ENCODE results near the gene TSPYL1. TPM values are rescaled to one million over a fixed set of nuclear protein-coding genes. Genes with fewer than 3 reads are reported as not detected.

Gene TSPYL1
- total and polyA plus RNA-seq, 2 experiments from 2014 or later: 24.9 to 66.1 TPM

GRCh38 chr6:116258520-116258919 lies 21.2 kb downstream of the TSPYL1 start (continued):
- TF ChIP-seq, protein P1, sequence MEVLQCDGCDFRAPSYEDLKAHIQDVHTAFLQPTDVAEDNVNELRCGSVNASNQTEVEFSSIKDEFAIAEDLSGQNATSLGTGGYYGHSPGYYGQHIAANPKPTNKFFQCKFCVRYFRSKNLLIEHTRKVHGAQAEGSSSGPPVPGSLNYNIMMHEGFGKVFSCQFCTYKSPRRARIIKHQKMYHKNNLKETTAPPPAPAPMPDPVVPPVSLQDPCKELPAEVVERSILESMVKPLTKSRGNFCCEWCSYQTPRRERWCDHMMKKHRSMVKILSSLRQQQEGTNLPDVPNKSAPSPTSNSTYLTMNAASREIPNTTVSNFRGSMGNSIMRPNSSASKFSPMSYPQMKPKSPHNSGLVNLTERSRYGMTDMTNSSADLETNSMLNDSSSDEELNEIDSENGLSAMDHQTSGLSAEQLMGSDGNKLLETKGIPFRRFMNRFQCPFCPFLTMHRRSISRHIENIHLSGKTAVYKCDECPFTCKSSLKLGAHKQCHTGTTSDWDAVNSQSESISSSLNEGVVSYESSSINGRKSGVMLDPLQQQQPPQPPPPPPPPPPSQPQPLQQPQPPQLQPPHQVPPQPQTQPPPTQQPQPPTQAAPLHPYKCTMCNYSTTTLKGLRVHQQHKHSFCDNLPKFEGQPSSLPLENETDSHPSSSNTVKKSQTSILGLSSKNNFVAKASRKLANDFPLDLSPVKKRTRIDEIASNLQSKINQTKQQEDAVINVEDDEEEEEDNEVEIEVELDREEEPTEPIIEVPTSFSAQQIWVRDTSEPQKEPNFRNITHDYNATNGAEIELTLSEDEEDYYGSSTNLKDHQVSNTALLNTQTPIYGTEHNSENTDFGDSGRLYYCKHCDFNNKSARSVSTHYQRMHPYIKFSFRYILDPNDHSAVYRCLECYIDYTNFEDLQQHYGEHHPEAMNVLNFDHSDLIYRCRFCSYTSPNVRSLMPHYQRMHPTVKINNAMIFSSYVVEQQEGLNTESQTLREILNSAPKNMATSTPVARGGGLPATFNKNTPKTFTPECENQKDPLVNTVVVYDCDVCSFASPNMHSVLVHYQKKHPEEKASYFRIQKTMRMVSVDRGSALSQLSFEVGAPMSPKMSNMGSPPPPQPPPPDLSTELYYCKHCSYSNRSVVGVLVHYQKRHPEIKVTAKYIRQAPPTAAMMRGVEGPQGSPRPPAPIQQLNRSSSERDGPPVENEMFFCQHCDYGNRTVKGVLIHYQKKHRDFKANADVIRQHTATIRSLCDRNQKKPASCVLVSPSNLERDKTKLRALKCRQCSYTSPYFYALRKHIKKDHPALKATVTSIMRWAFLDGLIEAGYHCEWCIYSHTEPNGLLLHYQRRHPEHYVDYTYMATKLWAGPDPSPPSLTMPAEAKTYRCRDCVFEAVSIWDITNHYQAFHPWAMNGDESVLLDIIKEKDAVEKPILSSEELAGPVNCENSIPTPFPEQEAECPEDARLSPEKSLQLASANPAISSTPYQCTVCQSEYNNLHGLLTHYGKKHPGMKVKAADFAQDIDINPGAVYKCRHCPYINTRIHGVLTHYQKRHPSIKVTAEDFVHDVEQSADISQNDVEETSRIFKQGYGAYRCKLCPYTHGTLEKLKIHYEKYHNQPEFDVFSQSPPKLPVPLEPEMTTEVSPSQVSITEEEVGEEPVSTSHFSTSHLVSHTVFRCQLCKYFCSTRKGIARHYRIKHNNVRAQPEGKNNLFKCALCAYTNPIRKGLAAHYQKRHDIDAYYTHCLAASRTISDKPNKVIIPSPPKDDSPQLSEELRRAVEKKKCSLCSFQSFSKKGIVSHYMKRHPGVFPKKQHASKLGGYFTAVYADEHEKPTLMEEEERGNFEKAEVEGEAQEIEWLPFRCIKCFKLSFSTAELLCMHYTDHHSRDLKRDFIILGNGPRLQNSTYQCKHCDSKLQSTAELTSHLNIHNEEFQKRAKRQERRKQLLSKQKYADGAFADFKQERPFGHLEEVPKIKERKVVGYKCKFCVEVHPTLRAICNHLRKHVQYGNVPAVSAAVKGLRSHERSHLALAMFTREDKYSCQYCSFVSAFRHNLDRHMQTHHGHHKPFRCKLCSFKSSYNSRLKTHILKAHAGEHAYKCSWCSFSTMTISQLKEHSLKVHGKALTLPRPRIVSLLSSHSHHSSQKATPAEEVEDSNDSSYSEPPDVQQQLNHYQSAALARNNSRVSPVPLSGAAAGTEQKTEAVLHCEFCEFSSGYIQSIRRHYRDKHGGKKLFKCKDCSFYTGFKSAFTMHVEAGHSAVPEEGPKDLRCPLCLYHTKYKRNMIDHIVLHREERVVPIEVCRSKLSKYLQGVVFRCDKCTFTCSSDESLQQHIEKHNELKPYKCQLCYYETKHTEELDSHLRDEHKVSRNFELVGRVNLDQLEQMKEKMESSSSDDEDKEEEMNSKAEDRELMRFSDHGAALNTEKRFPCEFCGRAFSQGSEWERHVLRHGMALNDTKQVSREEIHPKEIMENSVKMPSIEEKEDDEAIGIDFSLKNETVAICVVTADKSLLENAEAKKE (CRISPR knock-in tag; IDR thresholded peaks at IDR 0.05): no peak
- TF ChIP-seq ZNF331 (CRISPR knock-in tag; IDR thresholded peaks at IDR 0.05; ENCODE audit: low read depth): no peak
- no peak for TF ChIP-seq NANOG (IDR thresholded peaks at IDR 0.05; ENCODE audit: borderline replicate concordance)
- TF ChIP-seq, protein P2, sequence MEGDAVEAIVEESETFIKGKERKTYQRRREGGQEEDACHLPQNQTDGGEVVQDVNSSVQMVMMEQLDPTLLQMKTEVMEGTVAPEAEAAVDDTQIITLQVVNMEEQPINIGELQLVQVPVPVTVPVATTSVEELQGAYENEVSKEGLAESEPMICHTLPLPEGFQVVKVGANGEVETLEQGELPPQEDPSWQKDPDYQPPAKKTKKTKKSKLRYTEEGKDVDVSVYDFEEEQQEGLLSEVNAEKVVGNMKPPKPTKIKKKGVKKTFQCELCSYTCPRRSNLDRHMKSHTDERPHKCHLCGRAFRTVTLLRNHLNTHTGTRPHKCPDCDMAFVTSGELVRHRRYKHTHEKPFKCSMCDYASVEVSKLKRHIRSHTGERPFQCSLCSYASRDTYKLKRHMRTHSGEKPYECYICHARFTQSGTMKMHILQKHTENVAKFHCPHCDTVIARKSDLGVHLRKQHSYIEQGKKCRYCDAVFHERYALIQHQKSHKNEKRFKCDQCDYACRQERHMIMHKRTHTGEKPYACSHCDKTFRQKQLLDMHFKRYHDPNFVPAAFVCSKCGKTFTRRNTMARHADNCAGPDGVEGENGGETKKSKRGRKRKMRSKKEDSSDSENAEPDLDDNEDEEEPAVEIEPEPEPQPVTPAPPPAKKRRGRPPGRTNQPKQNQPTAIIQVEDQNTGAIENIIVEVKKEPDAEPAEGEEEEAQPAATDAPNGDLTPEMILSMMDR (conservative IDR thresholded peaks at IDR 0.05; ENCODE audit: low read depth in 2 of 2): no peak

GRCh38 chr6:116256694-116257093 lies 23.0 kb downstream of the TSPYL1 start:
- H4K20me1 ChIP-seq (replicated peaks; ENCODE audit: insufficient read depth): no peaks in the 10 kb centered on the region
- H3F3A ChIP-seq (replicated peaks; ENCODE audit: low read depth): no peaks in the 10 kb centered on the region
- ATAC-seq (no peak), DNase-seq (ENCODE audit: low spot score) (no peak)
- no peak overlapping the region for H3K4me3 ChIP-seq
- peaks cover 12% of the 10 kb centered on the region; the same call in 1 of the 2 replicates for H3K79me2 ChIP-seq (replicated peaks; ENCODE audit: insufficient read depth)
- H3K9me2 ChIP-seq (ENCODE audit: insufficient read depth): no peaks in the 10 kb centered on the region
- no peaks in the 10 kb centered on the region for H3K36me3 ChIP-seq (ENCODE audit: insufficient read depth)
- H3K4me1 ChIP-seq (ENCODE audit: insufficient read depth): peaks cover 23% of the 10 kb centered on the region
- H3K9me3 Mint-ChIP-seq: no peaks in the 10 kb centered on the region
- H3K27ac Mint-ChIP-seq: no peak overlapping the region
- H2AFZ ChIP-seq: no peak overlapping the region
- H3K27me3 Mint-ChIP-seq (ENCODE audit: insufficient read depth, low read depth, poor library complexity): no peaks in the 10 kb centered on the region
- no peak overlapping the region for H3K4me2 ChIP-seq
- no peaks in the 10 kb centered on the region for H3K27me3 ChIP-seq (ENCODE audit: insufficient read depth)
- no peak overlapping the region for H3K4me3 Mint-ChIP-seq
- no peak overlapping the region for H3K27ac ChIP-seq (ENCODE audit: low read depth)
- peaks cover 8% of the 10 kb centered on the region for H3K4me1 Mint-ChIP-seq
- H3K36me3 Mint-ChIP-seq (ENCODE audit: low read depth): peaks cover 5% of the 10 kb centered on the region
- TF ChIP-seq, protein P1 (CRISPR knock-in tag; IDR thresholded peaks at IDR 0.05): no peak
- no peak for TF ChIP-seq NANOG (IDR thresholded peaks at IDR 0.05; ENCODE audit: borderline replicate concordance)
- TF ChIP-seq, protein P2 (conservative IDR thresholded peaks at IDR 0.05; ENCODE audit: low read depth in 2 of 2): no peak

Data from GM23338 (cell line).